Stimulated activated CD4-positive, alpha-beta T cell treated with anti-CD3 and anti-CD28 coated beads, Interleukin-2, amount 100 ng/mL, for 24 hours (primary cell): ENCODE results near the gene NRXN3.

Experiments used
- DNase-seq, 2 donors: peaks; one replicate each; pipeline ENCODE4 v3.0.0-alpha.2; 2020

NRXN3 gene

GRCh38 chr14:79878785-79879184 lies 1708.6 kb downstream of the NRXN3 start:
- DNase-seq, result no peak

GRCh38 chr14:79881299-79881698 lies 1711.1 kb downstream of the NRXN3 start:
- DNase-seq, result no peak

GRCh38 chr14:79890527-79890926 lies 1720.4 kb downstream of the NRXN3 start:
- no peak for DNase-seq

GRCh38 chr14:79896009-79896408 lies 1725.8 kb downstream of the NRXN3 start:
- DNase-seq, result no peak

- DNase-seq, result no peak
Observed at GRCh38 chr14:79899610-79900009, 1729.4 kb downstream of the NRXN3 start.

GRCh38 chr14:79904497-79904896 lies 1734.3 kb downstream of the NRXN3 start:
- no peak for DNase-seq

- no peak for DNase-seq
Observed at GRCh38 chr14:79906994-79907393, 1736.8 kb downstream of the NRXN3 start.

GRCh38 chr14:79910086-79910485 lies 1739.9 kb downstream of the NRXN3 start:
- no peak for DNase-seq

GRCh38 chr14:79911744-79912143 lies 1741.6 kb downstream of the NRXN3 start:
- no peak for DNase-seq

- DNase-seq, result no peak
Observed at GRCh38 chr14:79914595-79914994, 1744.4 kb downstream of the NRXN3 start.

GRCh38 chr14:79915406-79915805 lies 1745.2 kb downstream of the NRXN3 start:
- DNase-seq, result no peak

- no peak for DNase-seq
Observed at GRCh38 chr14:79916281-79916680, 1746.1 kb downstream of the NRXN3 start.

GRCh38 chr14:79916892-79917291 lies 1746.7 kb downstream of the NRXN3 start:
- no peak for DNase-seq
